ENCODE data around the gene CC2D1B. TPM values are rescaled to one million over a fixed set of nuclear protein-coding genes. Genes with fewer than 3 reads are reported as not detected.

The CC2D1B gene
- total and polyA plus RNA-seq, 2 of the 4 experiments (the other 2 are of a cell fraction), result 16.9 to 17.2 TPM

- Histone ChIP-seq H3K4me2 (ENCODE audit: low read depth, low read length) (no peak overlapping the region), H2AK9ac (replicated peaks; ENCODE audit: low read depth, low read length, poor library complexity) (no peak overlapping the region), H3K9me1 (ENCODE audit: insufficient read depth, low read length) (0 out of 2 replicates have a peak, but pooled peaks cover 8% of the 10 kb centered on the region), H2BK120ac (ENCODE audit: low read depth, low read length) (no peak overlapping the region), H3K79me1 (ENCODE audit: low read depth in 1 of 2, low read length in 2 of 2) (peaks cover 0 to 11% of the 10 kb centered on the region in 2 experiments; a peak in 2 of 4 replicates), H4K20me1 (ENCODE audit: insufficient read depth, low read length) (no peaks in the 10 kb centered on the region; the same call in 1 of the 2 replicates), H3K4me3 (ENCODE audit: insufficient read depth, low read depth, low read length) (no peak overlapping the region), H3K4me1 (ENCODE audit: control insufficient read depth, insufficient read depth, low read length) (no peaks in the 10 kb centered on the region), H2BK20ac (ENCODE audit: low read depth, low read length) (no peak overlapping the region), H3K4ac (ENCODE audit: low read depth, low read length) (no peak overlapping the region), H2BK15ac (ENCODE audit: low read depth, low read length) (no peak overlapping the region), H2AFZ (replicated peaks; ENCODE audit: low read length, poor library complexity) (no peak overlapping the region), H3K18ac (ENCODE audit: low read depth, low read length) (no peak overlapping the region), H4K5ac (ENCODE audit: low read depth, low read length) (no peak overlapping the region), H2BK5ac (ENCODE audit: low read depth, low read length, poor library complexity, severe bottlenecking) (no peak overlapping the region), H3K36me3 (ENCODE audit: control insufficient read depth, insufficient read depth, low read length) (peaks cover 80% of the 10 kb centered on the region), H3K14ac (replicated peaks; ENCODE audit: low read depth, low read length) (no peak overlapping the region), H2AK5ac (ENCODE audit: low read depth, low read length) (no peak overlapping the region), H3K27ac (ENCODE audit: insufficient read depth, low read length) (no peak overlapping the region), H3K9ac (ENCODE audit: low read depth, low read length) (no peak overlapping the region), H4K8ac (ENCODE audit: low read depth in 2 of 2, low read length in 2 of 2) (no peak overlapping the region), H3K23ac (ENCODE audit: low read depth, low read length) (no peak overlapping the region), H4K91ac (ENCODE audit: insufficient read depth, low read depth, low read length) (no peak overlapping the region), H3K56ac (ENCODE audit: extremely low read depth, insufficient read depth, low read length) (no peak overlapping the region), H3K27me3 (ENCODE audit: control insufficient read depth, insufficient read depth, low read length) (no peaks in the 10 kb centered on the region), H3K9me3 (ENCODE audit: control insufficient read depth, insufficient read depth, low read length) (no peaks in the 10 kb centered on the region)
- ATAC-seq (ENCODE audit: low read depth) (no peak), DNase-seq (no peak)
- intact Hi-C loops (cut with micrococcal nuclease) (no loop called here), dilution Hi-C loops (cut with HindIII; ENCODE audit: low sequenced_read_pairs, unreplicated experiment) (no loop called here), in situ Hi-C loops (cut with MboI; ENCODE audit: low sequenced_read_pairs) (no loop called here)
- POLR2A ChIA-PET (ENCODE audit: unreplicated experiment), result no interaction called here
- TF ChIP-seq CHD1 (IDR thresholded peaks at IDR 0.05; ENCODE audit: low read depth, low read length), result no peak
- no peak for TF ChIP-seq MXI1 (IDR thresholded peaks at IDR 0.05; ENCODE audit: borderline replicate concordance, low read depth, low read length)
- TF ChIP-seq, protein P1, sequence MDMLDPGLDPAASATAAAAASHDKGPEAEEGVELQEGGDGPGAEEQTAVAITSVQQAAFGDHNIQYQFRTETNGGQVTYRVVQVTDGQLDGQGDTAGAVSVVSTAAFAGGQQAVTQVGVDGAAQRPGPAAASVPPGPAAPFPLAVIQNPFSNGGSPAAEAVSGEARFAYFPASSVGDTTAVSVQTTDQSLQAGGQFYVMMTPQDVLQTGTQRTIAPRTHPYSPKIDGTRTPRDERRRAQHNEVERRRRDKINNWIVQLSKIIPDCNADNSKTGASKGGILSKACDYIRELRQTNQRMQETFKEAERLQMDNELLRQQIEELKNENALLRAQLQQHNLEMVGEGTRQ (IDR thresholded peaks at IDR 0.05; ENCODE audit: low read depth, low read length), result no peak
- TF ChIP-seq RCOR1 (IDR thresholded peaks at IDR 0.05; ENCODE audit: insufficient replicate concordance, low read length), result no peak
- no TSS peak for BruUV-seq (replicated peaks)
- 80% methylated on average over 1 of the region's 8 CpGs; no CpG with 5 or more reads in 1 of the 2 experiments for WGBS, 2 experiments (ENCODE audit: extremely low coverage in 2 of 2, insufficient read length in 1 of 2)
- CTCF ChIA-PET, result no interaction called here
Observed at GRCh38 chr1:52355436-52355835, 10.6 kb downstream of the CC2D1B start.

All from IMR-90 (cell line).